H1 (cell line): Measurements from ENCODE around the gene NOMO2. TPM values are rescaled to one million over a fixed set of nuclear protein-coding genes. Genes with fewer than 3 reads are reported as not detected.
"Not testable (repeated sequence)": the region's sequence is repeated elsewhere in the genome, so short reads cannot be mapped to it uniquely, and the experiment has no call there.

Experiments
- CTCF ChIA-PET: fragments of 300-600 bp; sonication (Branson Sonifier 250); formaldehyde crosslinking; loops from one replicate; lab custom pipeline; 2021; ENCODE audit not compliant: partially characterized antibody; lab: Charles Lee
- POLR2A ChIA-PET: fragments of 300-600 bp; sonication (Branson Sonifier 250); formaldehyde crosslinking; loops from one replicate; lab custom pipeline; 2021; ENCODE audit warnings: inconsistent platforms; ENCODE audit not compliant: partially characterized antibody; lab: Charles Lee
- DNase-seq, 2 experiments: peaks; one replicate each; pipeline versions ENCODE4 v3.0.0 to v3.0.0-alpha.2; 2010 to 2022; ENCODE audit warnings: low spot score in 2 of 2, low read depth in 1 of 2, mixed read lengths in 1 of 2
- FAIRE-seq: peaks from 2 replicates; lab custom pipeline; 2011; peaks lifted over from hg19 to GRCh38; lab: Jason Lieb, UNC
- H2AFZ ChIP-seq: 2 replicates; pipeline ENCODE4 v1.8.1; 2012; ENCODE audit warnings: low read length, inconsistent platforms
- H2AK5ac ChIP-seq: 2 replicates; pipeline ENCODE4 v1.6.1; 2013; ENCODE audit warnings: low read depth, low read length
- H2BK120ac ChIP-seq: replicated peaks from 2 replicates; pipeline ENCODE3; 2013; ENCODE audit warnings: low read depth, low read length, inconsistent platforms
- H2BK12ac ChIP-seq: 2 replicates; pipeline ENCODE4 v1.6.1; 2013; ENCODE audit warnings: low read depth, low read length
- H2BK15ac ChIP-seq: 2 replicates; pipeline ENCODE4 v1.6.1; 2013; ENCODE audit warnings: low read length
- H2BK20ac ChIP-seq: 2 replicates; pipeline ENCODE4 v1.6.1; 2013; ENCODE audit warnings: low read length
- H2BK5ac ChIP-seq: 2 replicates; pipeline ENCODE4 v1.6.1; 2013; ENCODE audit warnings: low read depth, low read length
- H3K14ac ChIP-seq: 2 replicates; pipeline ENCODE4 v1.6.1; 2013; ENCODE audit warnings: inconsistent platforms; ENCODE audit not compliant: insufficient read length
- H3K18ac ChIP-seq: 2 replicates; pipeline ENCODE4 v1.6.1; 2013; ENCODE audit warnings: low read length; ENCODE audit errors: extremely low read depth
- H3K23ac ChIP-seq: 2 replicates; pipeline ENCODE4 v1.6.1; 2013; ENCODE audit warnings: inconsistent platforms; ENCODE audit not compliant: insufficient read length
- H3K23me2 ChIP-seq: 2 replicates; pipeline ENCODE4 v1.6.1; 2013; ENCODE audit warnings: low read depth, low read length
- H3K27ac ChIP-seq: 2 replicates; pipeline ENCODE4 v1.6.1; 2011; ENCODE audit warnings: low read depth, low read length, inconsistent platforms
- H3K27me3 ChIP-seq, 4 experiments: replicated peaks in 1 of 4; 1 replicate in 1 of 4; 2 replicates in 3 of 4; pipeline versions ENCODE4 v1.6.1 to v1.8.1; 2011 to 2013; ENCODE audit warnings: low read length in 3 of 4, mild to moderate bottlenecking in 3 of 4, inconsistent platforms in 2 of 4, mixed read lengths in 2 of 4, moderate library complexity in 1 of 4; ENCODE audit not compliant: control insufficient read depth in 3 of 4, insufficient read depth in 3 of 4; ENCODE audit errors: extremely low read depth in 1 of 4
- H3K36me3 ChIP-seq, 4 experiments: 2 replicates each; pipeline versions ENCODE4 v1.6.1 to v1.8.1; 2011 to 2013; ENCODE audit warnings: mild to moderate bottlenecking in 4 of 4, low read length in 3 of 4, moderate library complexity in 2 of 4, control low read depth in 1 of 4, inconsistent platforms in 1 of 4; ENCODE audit not compliant: insufficient read depth in 4 of 4, control insufficient read depth in 2 of 4
- H3K4ac ChIP-seq: replicated peaks from 2 replicates; pipeline ENCODE3; 2013; ENCODE audit warnings: low read length, low read depth, mixed read lengths, inconsistent platforms; ENCODE audit not compliant: insufficient read length
- H3K4me1 ChIP-seq, 4 experiments: replicated peaks in 1 of 4; 1 replicate in 1 of 4; 2 replicates in 3 of 4; pipeline versions ENCODE4 v1.6.1 to v1.8.1; 2011 to 2013; ENCODE audit warnings: low read length in 3 of 4, inconsistent platforms in 2 of 4, mixed read lengths in 1 of 4; ENCODE audit not compliant: insufficient read depth in 4 of 4, control insufficient read depth in 3 of 4
- H3K4me2 ChIP-seq, 2 experiments: 2 replicates each; pipeline versions ENCODE4 v1.6.1 to v1.8.1; 2011 to 2013; ENCODE audit warnings: low read depth in 2 of 2, low read length in 2 of 2, control low read depth in 1 of 2, inconsistent platforms in 1 of 2, mild to moderate bottlenecking in 1 of 2; ENCODE audit not compliant: insufficient read depth in 1 of 2
- H3K4me3 ChIP-seq, 4 experiments: fragments of 200-600, 300-600 bp in 1 of 4; sonication (generic), shearing (Covaris generic), sonication (Bioruptor Twin) in 1 of 4; 2 replicates each; pipeline versions ENCODE4 v1.5.1 to v1.8.1; 2011 to 2016; ENCODE audit warnings: low read length in 4 of 4, low read depth in 3 of 4, control low read depth in 2 of 4, inconsistent platforms in 2 of 4, mild to moderate bottlenecking in 2 of 4, mixed read lengths in 1 of 4, moderate library complexity in 1 of 4; ENCODE audit not compliant: insufficient read depth in 2 of 4; ENCODE audit errors: extremely low read depth in 1 of 4
- H3K56ac ChIP-seq: replicated peaks from 2 replicates; pipeline ENCODE3; 2013; ENCODE audit warnings: low read depth, mild to moderate bottlenecking, mixed read lengths, low read length, inconsistent platforms; ENCODE audit not compliant: insufficient read length
- H3K79me1 ChIP-seq: 2 replicates; pipeline ENCODE4 v1.6.1; 2013; ENCODE audit warnings: low read depth, low read length, control low read depth
- H3K79me2 ChIP-seq, 2 experiments: 2 replicates each; pipeline versions ENCODE4 v1.6.1 to v1.8.1; 2012 to 2013; ENCODE audit warnings: low read length in 2 of 2, mild to moderate bottlenecking in 2 of 2, inconsistent platforms in 1 of 2; ENCODE audit not compliant: insufficient read depth in 2 of 2, control insufficient read depth in 1 of 2
- H3K9ac ChIP-seq, 4 experiments: replicated peaks in 1 of 4; 1 replicate in 1 of 4; 2 replicates in 3 of 4; pipeline versions ENCODE4 v1.6.1 to v1.8.1; 2011 to 2013; ENCODE audit warnings: low read depth in 3 of 4, low read length in 3 of 4, control low read depth in 2 of 4, mild to moderate bottlenecking in 2 of 4, moderate library complexity in 2 of 4, inconsistent platforms in 1 of 4; ENCODE audit errors: extremely low read depth in 1 of 4
- H3K9me3 ChIP-seq, 2 experiments: 2 replicates each; pipeline versions ENCODE4 v1.6.1 to v1.8.1; 2012 to 2013; ENCODE audit warnings: mild to moderate bottlenecking in 2 of 2, moderate library complexity in 2 of 2, control low read depth in 1 of 2, inconsistent platforms in 1 of 2, low read depth in 1 of 2, low read length in 1 of 2, mixed read lengths in 1 of 2; ENCODE audit not compliant: insufficient read depth in 2 of 2
- H4K20me1 ChIP-seq, 2 experiments: replicated peaks in 1 of 2; 2 replicates each; pipeline versions ENCODE3 to v1.8.1; 2011 to 2013; ENCODE audit warnings: inconsistent platforms in 2 of 2, low read length in 2 of 2, mild to moderate bottlenecking in 1 of 2; ENCODE audit not compliant: insufficient read depth in 2 of 2, control insufficient read depth in 1 of 2
- H4K5ac ChIP-seq: 2 replicates; pipeline ENCODE4 v1.6.1; 2013; ENCODE audit warnings: low read length, low read depth, mixed read lengths, inconsistent platforms; ENCODE audit not compliant: insufficient read length
- H4K8ac ChIP-seq: 2 replicates; pipeline ENCODE4 v1.8.0; 2013; ENCODE audit warnings: mild to moderate bottlenecking, moderate library complexity, low read length, inconsistent platforms; ENCODE audit not compliant: insufficient read depth; ENCODE audit errors: extremely low read depth
- H4K91ac ChIP-seq: replicated peaks from 2 replicates; pipeline ENCODE3; 2013; ENCODE audit warnings: low read length, mixed read lengths, inconsistent platforms; ENCODE audit not compliant: insufficient read length
- WGBS, 2 experiments: shearing (Covaris generic) in 1 of 2; methylation state at CpG; one replicate each; pipeline versions ENCODE4 v1.1.6 to v1.1.7; 2013 to 2015; ENCODE audit warnings: low lambda C conversion rate in 2 of 2, mixed read lengths in 2 of 2, inconsistent platforms in 1 of 2, low coverage in 1 of 2, missing lambda C conversion rate in 1 of 2; ENCODE audit not compliant: insufficient replicate concordance in 2 of 2, insufficient coverage in 1 of 2, insufficient read length in 1 of 2; ENCODE audit errors: extremely low coverage in 1 of 2, missing lambda C conversion rate in 1 of 2; 5-methylcytosine and 5-hydroxymethylcytosine counted together
- polyA plus RNA-seq, 7 experiments: library from polyadenylated mRNA; depleted of rRNA in 3 of 7; stranded (reverse) in 5 of 7; unstranded in 2 of 7; fragments of >200 nt in 5 of 7; fragments of 200-250 nt in 2 of 7; gene quantifications; 1 replicate in 5 of 7; 2 replicates in 1 of 7; 4 replicates in 1 of 7; pipeline versions ENCODE4 v1.2.1 to v1.2.3, GENCODE V29; 2011 to 2013; ENCODE audit warnings: missing spikeins in 2 of 7, mixed read lengths in 2 of 7
- total RNA-seq: library from RNA; stranded (reverse); fragmentation: NEBNext Ultra II Directional; extraction: Animal tissue kit (Norgen Biotek cat#: 25700); gene quantifications from 2 replicates; pipeline ENCODE4 v1.2.1, GENCODE V29; 2021

NOMO2 gene
- total and polyA plus RNA-seq, 2 of the 8 experiments (the other 6 are each of a cell fraction or from before 2014, with no cell fraction given), result 116 to 137 TPM

- DNase-seq, H3K9ac ChIP-seq, H2BK20ac ChIP-seq, H3K4me3 ChIP-seq, H4K8ac ChIP-seq, H4K91ac ChIP-seq, H2AFZ ChIP-seq, H3K4me2 ChIP-seq, H2BK120ac ChIP-seq, H2BK15ac ChIP-seq, H3K23ac ChIP-seq, H2AK5ac ChIP-seq, H3K4me1 ChIP-seq, CTCF ChIA-PET, H3K79me1 ChIP-seq, FAIRE-seq, H3K36me3 ChIP-seq, H3K27me3 ChIP-seq, H3K23me2 ChIP-seq, H4K20me1 ChIP-seq, H4K5ac ChIP-seq, H3K14ac ChIP-seq, H3K4ac ChIP-seq, H3K27ac ChIP-seq, H3K79me2 ChIP-seq, H3K18ac ChIP-seq, POLR2A ChIA-PET, H3K9me3 ChIP-seq, H3K56ac ChIP-seq, H2BK5ac ChIP-seq, H2BK12ac ChIP-seq: not testable (repeated sequence)
- WGBS, 2 experiments, result 100% methylated on average over 1 of the region's 1 CpG; no CpG with 5 or more reads in 1 of the 2 experiments
Measured at GRCh38 chr16:18577942-18578341, 16.0 kb upstream of the NOMO2 start.

GRCh38 chr16:18575945-18576344 lies 14.0 kb upstream of the NOMO2 start:
- H3K56ac ChIP-seq, H3K9me3 ChIP-seq, H4K20me1 ChIP-seq, H2BK12ac ChIP-seq, H4K5ac ChIP-seq, H3K27me3 ChIP-seq, H2BK5ac ChIP-seq, FAIRE-seq, H3K9ac ChIP-seq, H3K18ac ChIP-seq, H3K4me1 ChIP-seq, H2BK20ac ChIP-seq, H3K27ac ChIP-seq, H3K23ac ChIP-seq, H3K4ac ChIP-seq, POLR2A ChIA-PET, H2BK15ac ChIP-seq, H2AK5ac ChIP-seq, H3K4me3 ChIP-seq, H3K36me3 ChIP-seq, H3K79me1 ChIP-seq, DNase-seq, H2AFZ ChIP-seq, H2BK120ac ChIP-seq, H4K8ac ChIP-seq, H4K91ac ChIP-seq, H3K23me2 ChIP-seq, H3K14ac ChIP-seq, CTCF ChIA-PET, H3K4me2 ChIP-seq, H3K79me2 ChIP-seq: not testable (repeated sequence)
- 43% methylated on average over 1 of the region's 2 CpGs; no CpG with 5 or more reads in 1 of the 2 experiments for WGBS, 2 experiments
